ENCODE results near the gene SUFU.

DNA sequence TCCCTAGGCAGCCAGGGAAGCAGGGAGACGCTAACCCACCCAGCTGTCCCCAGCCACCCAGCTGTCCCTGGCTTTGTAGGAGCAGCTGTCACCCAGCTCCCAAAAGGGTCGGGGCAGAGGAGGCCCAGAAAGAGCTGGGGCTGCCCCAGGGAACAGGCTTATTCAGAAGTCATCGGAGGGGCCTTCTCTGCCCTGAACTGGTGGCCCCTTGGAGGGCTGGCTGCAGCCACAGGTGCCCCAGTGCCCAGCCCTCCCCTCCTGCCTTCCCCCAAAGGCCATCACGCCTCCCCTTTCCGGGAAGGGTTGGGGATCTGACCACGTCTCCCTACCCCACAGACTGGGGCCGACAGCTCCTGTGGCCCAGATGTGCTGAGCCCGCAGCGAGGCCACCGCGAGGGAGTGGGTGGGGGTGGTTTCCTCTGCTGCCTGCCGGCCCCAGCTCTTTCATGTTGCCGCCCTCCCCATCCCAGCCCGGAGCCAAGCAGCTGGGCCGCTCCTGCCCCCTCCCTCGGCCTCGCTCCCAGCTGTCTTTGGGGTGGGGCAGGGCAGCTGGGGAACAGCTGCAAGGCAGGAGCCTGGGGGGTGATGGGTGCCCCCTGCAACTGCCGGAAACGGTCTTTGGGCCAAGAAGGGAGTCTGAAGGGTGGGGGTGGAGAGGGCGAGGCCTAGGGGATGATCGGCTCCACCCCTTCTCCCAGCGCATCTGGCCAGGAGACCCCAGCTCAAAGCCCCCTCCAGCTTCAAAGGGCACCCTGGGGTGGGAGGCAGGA lies 157.3 kb downstream of the SUFU start:
- TF ChIP-seq, protein P1, sequence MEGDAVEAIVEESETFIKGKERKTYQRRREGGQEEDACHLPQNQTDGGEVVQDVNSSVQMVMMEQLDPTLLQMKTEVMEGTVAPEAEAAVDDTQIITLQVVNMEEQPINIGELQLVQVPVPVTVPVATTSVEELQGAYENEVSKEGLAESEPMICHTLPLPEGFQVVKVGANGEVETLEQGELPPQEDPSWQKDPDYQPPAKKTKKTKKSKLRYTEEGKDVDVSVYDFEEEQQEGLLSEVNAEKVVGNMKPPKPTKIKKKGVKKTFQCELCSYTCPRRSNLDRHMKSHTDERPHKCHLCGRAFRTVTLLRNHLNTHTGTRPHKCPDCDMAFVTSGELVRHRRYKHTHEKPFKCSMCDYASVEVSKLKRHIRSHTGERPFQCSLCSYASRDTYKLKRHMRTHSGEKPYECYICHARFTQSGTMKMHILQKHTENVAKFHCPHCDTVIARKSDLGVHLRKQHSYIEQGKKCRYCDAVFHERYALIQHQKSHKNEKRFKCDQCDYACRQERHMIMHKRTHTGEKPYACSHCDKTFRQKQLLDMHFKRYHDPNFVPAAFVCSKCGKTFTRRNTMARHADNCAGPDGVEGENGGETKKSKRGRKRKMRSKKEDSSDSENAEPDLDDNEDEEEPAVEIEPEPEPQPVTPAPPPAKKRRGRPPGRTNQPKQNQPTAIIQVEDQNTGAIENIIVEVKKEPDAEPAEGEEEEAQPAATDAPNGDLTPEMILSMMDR (IDR thresholded peaks at IDR 0.05; ENCODE audit: insufficient read depth, low read length, poor library complexity, severe bottlenecking), result no peak
- TF ChIP-seq EZH2phosphoT487 (conservative IDR thresholded peaks at IDR 0.05; ENCODE audit: low read length), result no peak

Measured in SU-DHL-6 (cell line).